Lower leg skin (tissue), 3 donors: ENCODE results near the gene NEU1.

Experiments used
- POLR2A ChIP-seq, 2 donors: fragments of 450-650 bp; IDR thresholded peaks; one replicate each; pipeline ENCODE4 v1.6.1; 2016 to 2017; ENCODE audit warnings: antibody characterized with exemption in 2 of 2, mild to moderate bottlenecking in 1 of 2, moderate library complexity in 1 of 2
- TF ChIP-seq, protein P1 (sequence below), 3 donors: fragments of 450-650 bp; IDR thresholded peaks; one replicate each; pipeline ENCODE4 v1.5.1; 2016; ENCODE audit warnings: antibody characterized with exemption in 3 of 3, mild to moderate bottlenecking in 3 of 3, moderate library complexity in 2 of 3

DNA sequence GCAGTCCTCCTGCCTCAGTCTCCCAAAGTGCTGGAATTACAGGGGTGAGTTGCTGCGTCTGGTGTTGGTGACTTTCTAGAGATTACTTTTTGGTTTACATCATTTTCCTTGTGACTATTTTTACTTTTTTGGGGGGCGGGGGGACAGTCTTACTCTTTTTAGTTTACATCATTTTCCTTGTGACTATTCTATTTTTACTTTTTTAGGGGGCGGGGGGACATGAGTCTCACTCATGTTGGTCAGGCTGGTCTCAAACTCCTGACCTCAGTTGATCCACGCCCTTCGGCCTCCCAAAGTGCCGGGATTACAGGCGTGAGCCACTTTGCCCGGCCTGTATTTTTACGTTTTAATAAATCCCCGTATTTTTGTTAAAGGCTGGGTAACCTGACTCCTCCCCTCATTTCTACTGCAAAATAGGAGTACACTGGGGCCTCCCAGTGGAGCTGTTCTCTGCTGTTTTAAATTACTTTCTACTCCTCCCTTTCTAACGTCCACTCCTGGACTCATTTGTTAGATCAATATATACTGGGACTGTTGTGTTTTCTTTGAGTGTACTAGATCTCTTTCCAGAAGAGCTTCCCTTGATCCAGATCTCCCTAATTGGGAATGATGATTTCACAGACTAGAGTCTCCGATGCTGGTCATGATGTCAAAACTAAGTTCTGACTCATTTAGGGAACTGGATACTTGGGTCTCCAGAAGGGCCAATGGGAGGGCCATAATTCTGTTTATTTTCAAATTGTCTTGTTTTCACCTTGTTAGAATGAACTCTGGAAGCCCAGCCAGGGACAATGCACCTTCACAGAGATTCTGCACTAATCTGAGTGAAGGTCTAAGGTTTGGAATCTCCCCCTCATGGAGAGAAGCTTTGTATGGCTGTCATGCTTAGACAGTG, 25.9 kb downstream of the NEU1 start:
- TF ChIP-seq, protein P1, sequence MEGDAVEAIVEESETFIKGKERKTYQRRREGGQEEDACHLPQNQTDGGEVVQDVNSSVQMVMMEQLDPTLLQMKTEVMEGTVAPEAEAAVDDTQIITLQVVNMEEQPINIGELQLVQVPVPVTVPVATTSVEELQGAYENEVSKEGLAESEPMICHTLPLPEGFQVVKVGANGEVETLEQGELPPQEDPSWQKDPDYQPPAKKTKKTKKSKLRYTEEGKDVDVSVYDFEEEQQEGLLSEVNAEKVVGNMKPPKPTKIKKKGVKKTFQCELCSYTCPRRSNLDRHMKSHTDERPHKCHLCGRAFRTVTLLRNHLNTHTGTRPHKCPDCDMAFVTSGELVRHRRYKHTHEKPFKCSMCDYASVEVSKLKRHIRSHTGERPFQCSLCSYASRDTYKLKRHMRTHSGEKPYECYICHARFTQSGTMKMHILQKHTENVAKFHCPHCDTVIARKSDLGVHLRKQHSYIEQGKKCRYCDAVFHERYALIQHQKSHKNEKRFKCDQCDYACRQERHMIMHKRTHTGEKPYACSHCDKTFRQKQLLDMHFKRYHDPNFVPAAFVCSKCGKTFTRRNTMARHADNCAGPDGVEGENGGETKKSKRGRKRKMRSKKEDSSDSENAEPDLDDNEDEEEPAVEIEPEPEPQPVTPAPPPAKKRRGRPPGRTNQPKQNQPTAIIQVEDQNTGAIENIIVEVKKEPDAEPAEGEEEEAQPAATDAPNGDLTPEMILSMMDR (IDR thresholded peaks at IDR 0.05): no peak
- no peak for TF ChIP-seq POLR2A (IDR thresholded peaks at IDR 0.05)
